Vagina (tissue), 2 donors: Measurements from ENCODE around the gene LGALS3.
"Not testable (repeated sequence)": the region's sequence is repeated elsewhere in the genome, so short reads cannot be mapped to it uniquely, and the experiment has no call there.

ENCODE experiments used
- CTCF ChIP-seq, 3 experiments: fragments of 450-650 bp in 2 of 3; fragments of 200-600 bp in 1 of 3; sonication (generic) in 1 of 3; IDR thresholded peaks; one replicate each; pipeline ENCODE4 v1.5.1; 2017 to 2019; ENCODE audit warnings: antibody characterized with exemption in 3 of 3, mild to moderate bottlenecking in 2 of 3, moderate library complexity in 2 of 3
- POLR2A ChIP-seq, 2 donors: fragments of 450-650 bp; IDR thresholded peaks; one replicate each; pipeline ENCODE4 v1.6.1; 2017; ENCODE audit warnings: antibody characterized with exemption in 2 of 2, mild to moderate bottlenecking in 2 of 2, moderate library complexity in 2 of 2
- POLR2AphosphoS5 ChIP-seq, 2 donors: sonication (generic); formaldehyde crosslinking; IDR thresholded peaks; one replicate each; pipeline ENCODE4 v1.9.0; 2017; ENCODE audit warnings: antibody characterized with exemption in 2 of 2, mild to moderate bottlenecking in 2 of 2, low read depth in 1 of 2; ENCODE audit not compliant: insufficient read depth in 1 of 2

DNA sequence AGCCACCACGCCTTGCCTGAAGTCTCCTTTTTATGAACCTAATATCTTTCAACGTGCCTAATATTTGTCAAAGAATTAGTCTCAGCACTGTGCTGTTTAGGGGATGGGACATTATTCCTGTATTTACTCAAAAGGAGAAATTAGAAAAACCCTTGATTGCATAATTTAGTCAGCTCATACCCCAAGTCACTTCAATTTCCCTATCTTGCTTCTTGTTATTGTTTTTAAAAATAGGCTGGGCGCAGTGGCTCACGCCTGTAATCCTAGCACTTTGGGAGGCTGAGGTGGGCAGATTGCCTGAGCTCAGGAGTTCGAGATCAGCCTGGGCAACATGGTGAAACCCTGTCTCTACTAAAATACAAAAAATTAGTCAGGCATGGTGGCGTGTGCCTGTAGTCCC is 49.1 kb upstream of the LGALS3 start:
- not testable (repeated sequence) for TF ChIP-seq POLR2A (IDR thresholded peaks at IDR 0.05); POLR2AphosphoS5 (IDR thresholded peaks at IDR 0.05; ENCODE audit: insufficient read depth in 1 of 2, low read depth in 1 of 2); CTCF (IDR thresholded peaks at IDR 0.05)
